ENCODE data around the gene CST2. TPM values are rescaled to one million over a fixed set of nuclear protein-coding genes. Genes with fewer than 3 reads are reported as not detected.

The CST2 gene
- not detected for polyA plus RNA-seq (2013, experiment 1 of 2)
- not detected for polyA plus RNA-seq (2013, experiment 2 of 2)

GRCh38 chr20:23826541-23827021, at the start of gene CST2:
Gene CST2, minus strand, starts transcription at chr20:23826729. Its CDS starts 69 bp downstream, at chr20:23826660.
- no peak within 1 kb of the TSS for H2BK12ac ChIP-seq (ENCODE audit: low read length in 2 of 2)
- H3K4me2 ChIP-seq (ENCODE audit: low read length, poor library complexity, severe bottlenecking), result no peak within 1 kb of the TSS
- peaks cover 0 to 11% of the 10 kb centered on the region in 2 experiments for H3K27me3 ChIP-seq (ENCODE audit: control insufficient read depth in 1 of 2, insufficient read depth in 1 of 2, low read length in 2 of 2)
- DNase-seq, result peak; percentile 10
- H3K27ac ChIP-seq (ENCODE audit: low read length, poor library complexity, severe bottlenecking), result no peak within 1 kb of the TSS
- no peak within 1 kb of the TSS for H2AK5ac ChIP-seq (ENCODE audit: low read length, severe bottlenecking)
- no peak within 1 kb of the TSS for H3K23ac ChIP-seq (ENCODE audit: low read length in 2 of 2)
- no peak within 1 kb of the TSS for H2BK5ac ChIP-seq (ENCODE audit: low read depth, low read length, poor library complexity, severe bottlenecking)
- no peak within 1 kb of the TSS for H3K4me3 ChIP-seq (ENCODE audit: insufficient read depth in 1 of 2, low read depth in 1 of 2, low read length in 2 of 2)
- no peak within 1 kb of the TSS for H3K4ac ChIP-seq (ENCODE audit: low read depth in 1 of 2, low read length in 2 of 2)
- peaks cover 16% of the 10 kb centered on the region for H3K4me1 ChIP-seq (ENCODE audit: control insufficient read depth, insufficient read depth, low read depth, low read length)
- WGBS, result 56% methylated on average over 4 of the region's 4 CpGs
- no peak within 1 kb of the TSS for H4K91ac ChIP-seq (ENCODE audit: low read length)
- H4K8ac ChIP-seq (ENCODE audit: low read length), result no peak within 1 kb of the TSS
- no peak within 1 kb of the TSS for H3K9ac ChIP-seq (ENCODE audit: low read length)
- no peak within 1 kb of the TSS for H2AFZ ChIP-seq (ENCODE audit: low read depth, low read length)
- H3K9me3 ChIP-seq (ENCODE audit: control insufficient read depth, low read length), result no peaks in the 10 kb centered on the region
- H2BK120ac ChIP-seq (ENCODE audit: low read depth, low read length), result no peak within 1 kb of the TSS
- H3K18ac ChIP-seq (ENCODE audit: low read depth in 1 of 2, low read length in 2 of 2), result no peak within 1 kb of the TSS
- no peaks in the 10 kb centered on the region for H3K79me1 ChIP-seq (replicated peaks; ENCODE audit: low read length, poor library complexity, severe bottlenecking)
- H3K36me3 ChIP-seq (ENCODE audit: control insufficient read depth in 1 of 2, insufficient read depth in 2 of 2, low read depth in 1 of 2, low read length in 2 of 2), result no peaks in the 10 kb centered on the region
- H2BK15ac ChIP-seq (ENCODE audit: low read depth, poor library complexity, severe bottlenecking), result no peak within 1 kb of the TSS
- no peak within 1 kb of the TSS for H3K14ac ChIP-seq (ENCODE audit: low read length in 2 of 2)

- Histone ChIP-seq H3K36me3 (ENCODE audit: control insufficient read depth in 1 of 2, insufficient read depth in 2 of 2, low read depth in 1 of 2, low read length in 2 of 2) (no peaks in the 10 kb centered on the region), H3K23ac (ENCODE audit: low read length in 2 of 2) (no peak overlapping the region), H4K91ac (ENCODE audit: low read length) (no peak overlapping the region), H3K14ac (ENCODE audit: low read length in 2 of 2) (no peak overlapping the region), H3K9me3 (ENCODE audit: control insufficient read depth, low read length) (no peaks in the 10 kb centered on the region), H3K4ac (ENCODE audit: low read depth in 1 of 2, low read length in 2 of 2) (no peak overlapping the region), H3K4me1 (ENCODE audit: control insufficient read depth, insufficient read depth, low read depth, low read length) (peaks cover 12% of the 10 kb centered on the region), H3K4me2 (ENCODE audit: low read length, poor library complexity, severe bottlenecking) (no peak overlapping the region), H2BK12ac (ENCODE audit: low read length in 2 of 2) (no peak overlapping the region), H2AK5ac (ENCODE audit: low read length, severe bottlenecking) (no peak overlapping the region), H4K8ac (ENCODE audit: low read length) (no peak overlapping the region), H2BK120ac (ENCODE audit: low read depth, low read length) (no peak overlapping the region), H3K9ac (ENCODE audit: low read length) (no peak overlapping the region), H2BK15ac (ENCODE audit: low read depth, poor library complexity, severe bottlenecking) (no peak overlapping the region), H3K79me1 (replicated peaks; ENCODE audit: low read length, poor library complexity, severe bottlenecking) (no peaks in the 10 kb centered on the region), H3K18ac (ENCODE audit: low read depth in 1 of 2, low read length in 2 of 2) (no peak overlapping the region), H3K27me3 (ENCODE audit: control insufficient read depth in 1 of 2, insufficient read depth in 1 of 2, low read length in 2 of 2) (peaks cover 15 to 84% of the 10 kb centered on the region in 2 experiments), H2BK5ac (ENCODE audit: low read depth, low read length, poor library complexity, severe bottlenecking) (no peak overlapping the region), H3K27ac (ENCODE audit: low read length, poor library complexity, severe bottlenecking) (no peak overlapping the region), H3K4me3 (ENCODE audit: insufficient read depth in 1 of 2, low read depth in 1 of 2, low read length in 2 of 2) (no peak overlapping the region), H2AFZ (ENCODE audit: low read depth, low read length) (no peak overlapping the region)
- DNase-seq, result no peak
- 61% methylated on average over 6 of the region's 6 CpGs for whole genome bisulfite sequencing
Measured at GRCh38 chr20:23875606-23876237, 49.2 kb upstream of the CST2 start.

GRCh38 chr20:23874747-23875146, 48.2 kb upstream of the CST2 start:
- H2BK5ac ChIP-seq (ENCODE audit: low read depth, low read length, poor library complexity, severe bottlenecking), result no peak overlapping the region
- H3K9ac ChIP-seq (ENCODE audit: low read length), result no peak overlapping the region
- peaks cover 7% of the 10 kb centered on the region for H3K4me1 ChIP-seq (ENCODE audit: control insufficient read depth, insufficient read depth, low read depth, low read length)
- no peak overlapping the region for H4K8ac ChIP-seq (ENCODE audit: low read length)
- no peaks in the 10 kb centered on the region for H3K79me1 ChIP-seq (replicated peaks; ENCODE audit: low read length, poor library complexity, severe bottlenecking)
- no peak overlapping the region for H3K23ac ChIP-seq (ENCODE audit: low read length in 2 of 2)
- no peaks in the 10 kb centered on the region for H3K36me3 ChIP-seq (ENCODE audit: control insufficient read depth in 1 of 2, insufficient read depth in 2 of 2, low read depth in 1 of 2, low read length in 2 of 2)
- H2BK12ac ChIP-seq (ENCODE audit: low read length in 2 of 2), result no peak overlapping the region
- no peak overlapping the region for H2BK120ac ChIP-seq (ENCODE audit: low read depth, low read length)
- H3K4me3 ChIP-seq (ENCODE audit: insufficient read depth in 1 of 2, low read depth in 1 of 2, low read length in 2 of 2), result no peak overlapping the region
- no peak overlapping the region for H3K4ac ChIP-seq (ENCODE audit: low read depth in 1 of 2, low read length in 2 of 2)
- H2BK15ac ChIP-seq (ENCODE audit: low read depth, poor library complexity, severe bottlenecking), result no peak overlapping the region
- no peak overlapping the region for H4K91ac ChIP-seq (ENCODE audit: low read length)
- no peak overlapping the region for H3K4me2 ChIP-seq (ENCODE audit: low read length, poor library complexity, severe bottlenecking)
- 72% methylated on average over 5 of the region's 5 CpGs for WGBS
- H2AK5ac ChIP-seq (ENCODE audit: low read length, severe bottlenecking), result no peak overlapping the region
- peaks cover 20 to 84% of the 10 kb centered on the region in 2 experiments for H3K27me3 ChIP-seq (ENCODE audit: control insufficient read depth in 1 of 2, insufficient read depth in 1 of 2, low read length in 2 of 2)
- no peak overlapping the region for H3K27ac ChIP-seq (ENCODE audit: low read length, poor library complexity, severe bottlenecking)
- H2AFZ ChIP-seq (ENCODE audit: low read depth, low read length), result no peak overlapping the region
- no peak overlapping the region for H3K18ac ChIP-seq (ENCODE audit: low read depth in 1 of 2, low read length in 2 of 2)
- no peak for DNase-seq
- no peak overlapping the region for H3K14ac ChIP-seq (ENCODE audit: low read length in 2 of 2)
- H3K9me3 ChIP-seq (ENCODE audit: control insufficient read depth, low read length), result no peaks in the 10 kb centered on the region

- Histone ChIP-seq H3K14ac (ENCODE audit: low read length in 2 of 2) (no peak overlapping the region), H2BK120ac (ENCODE audit: low read depth, low read length) (no peak overlapping the region), H3K4me1 (ENCODE audit: control insufficient read depth, insufficient read depth, low read depth, low read length) (peaks cover 1% of the 10 kb centered on the region), H4K91ac (ENCODE audit: low read length) (no peak overlapping the region), H3K4me3 (ENCODE audit: insufficient read depth in 1 of 2, low read depth in 1 of 2, low read length in 2 of 2) (no peak overlapping the region), H2AFZ (ENCODE audit: low read depth, low read length) (no peak overlapping the region), H3K27me3 (ENCODE audit: control insufficient read depth in 1 of 2, insufficient read depth in 1 of 2, low read length in 2 of 2) (peaks cover 20 to 84% of the 10 kb centered on the region in 2 experiments), H3K23ac (ENCODE audit: low read length in 2 of 2) (no peak overlapping the region), H2AK5ac (ENCODE audit: low read length, severe bottlenecking) (no peak overlapping the region), H3K79me1 (replicated peaks; ENCODE audit: low read length, poor library complexity, severe bottlenecking) (no peaks in the 10 kb centered on the region), H4K8ac (ENCODE audit: low read length) (no peak overlapping the region), H3K9me3 (ENCODE audit: control insufficient read depth, low read length) (no peaks in the 10 kb centered on the region), H3K36me3 (ENCODE audit: control insufficient read depth in 1 of 2, insufficient read depth in 2 of 2, low read depth in 1 of 2, low read length in 2 of 2) (no peaks in the 10 kb centered on the region), H3K4ac (ENCODE audit: low read depth in 1 of 2, low read length in 2 of 2) (no peak overlapping the region), H2BK12ac (ENCODE audit: low read length in 2 of 2) (no peak overlapping the region), H3K18ac (ENCODE audit: low read depth in 1 of 2, low read length in 2 of 2) (no peak overlapping the region), H2BK15ac (ENCODE audit: low read depth, poor library complexity, severe bottlenecking) (no peak overlapping the region), H3K27ac (ENCODE audit: low read length, poor library complexity, severe bottlenecking) (no peak overlapping the region), H2BK5ac (ENCODE audit: low read depth, low read length, poor library complexity, severe bottlenecking) (no peak overlapping the region), H3K4me2 (ENCODE audit: low read length, poor library complexity, severe bottlenecking) (no peak overlapping the region), H3K9ac (ENCODE audit: low read length) (no peak overlapping the region)
- DNase-seq, result no peak
- 58% methylated on average over 3 of the region's 3 CpGs for WGBS
Measured at GRCh38 chr20:23873370-23874015, 47.0 kb upstream of the CST2 start.

Data from mesenchymal stem cell (in vitro differentiated cells and primary cell).